CD4-positive, alpha-beta memory T cell (primary cell): ENCODE measurements around the gene ZBTB48. TPM values are rescaled to one million over a fixed set of nuclear protein-coding genes. Genes with fewer than 3 reads are reported as not detected.

ENCODE experiments used
- CTCF ChIA-PET: fragments of 350-600 bp; sonication (Branson Sonifier 250); formaldehyde crosslinking; loops from one replicate; lab custom pipeline; 2021; ENCODE audit warnings: inconsistent platforms; ENCODE audit not compliant: partially characterized antibody; lab: Charles Lee
- POLR2A ChIA-PET: fragments of 350-600 bp; sonication (Branson Sonifier 250); formaldehyde crosslinking; loops from one replicate; lab custom pipeline; 2021; ENCODE audit not compliant: partially characterized antibody; lab: Charles Lee
- DNase-seq, 5 donors: peaks; one replicate each; pipeline versions ENCODE4 v3.0.0 to v3.0.0-alpha.2; 2020 to 2022; ENCODE audit warnings: mixed read lengths in 1 of 5
- H3K27ac ChIP-seq: one replicate; pipeline ENCODE4 v1.7.0; 2013; ENCODE audit warnings: low read depth, low read length
- H3K27me3 ChIP-seq: 2 replicates; pipeline ENCODE4 v1.7.0; 2013; ENCODE audit warnings: mild to moderate bottlenecking, low read length, moderate library complexity; ENCODE audit not compliant: insufficient read depth
- H3K36me3 ChIP-seq: 2 replicates; pipeline ENCODE4 v1.7.0; 2013; ENCODE audit warnings: mild to moderate bottlenecking, low read length, moderate library complexity; ENCODE audit not compliant: insufficient read depth
- H3K4me1 ChIP-seq: 2 replicates; pipeline ENCODE4 v1.7.0; 2013; ENCODE audit warnings: mild to moderate bottlenecking, low read length, moderate library complexity; ENCODE audit not compliant: insufficient read depth
- H3K4me3 ChIP-seq, 2 donors: one replicate each; pipeline ENCODE4 v1.7.0; 2013; ENCODE audit warnings: low read length in 2 of 2, mild to moderate bottlenecking in 1 of 2
- H3K9me3 ChIP-seq, 2 donors: one replicate each; pipeline ENCODE4 v1.7.0; 2013; ENCODE audit warnings: low read length in 2 of 2, control low read depth in 1 of 2; ENCODE audit not compliant: control insufficient read depth in 1 of 2
- H3K27ac Mint-ChIP-seq, 7 donors: one replicate each; pipeline ENCODE4 v1.8.0; 2020 to 2021; ENCODE audit warnings: mixed read lengths in 7 of 7, mild to moderate bottlenecking in 6 of 7, inconsistent platforms in 3 of 7, moderate library complexity in 3 of 7
- H3K27me3 Mint-ChIP-seq, 2 donors: one replicate each; pipeline ENCODE4 v1.8.0; 2020 to 2021; ENCODE audit warnings: mixed read lengths in 2 of 2
- H3K36me3 Mint-ChIP-seq, 2 donors: one replicate each; pipeline ENCODE4 v1.8.0; 2020 to 2021; ENCODE audit warnings: mixed read lengths in 2 of 2, inconsistent platforms in 1 of 2, mild to moderate bottlenecking in 1 of 2
- H3K4me1 Mint-ChIP-seq, 4 donors: one replicate each; pipeline ENCODE4 v1.8.0; 2020 to 2021; ENCODE audit warnings: mixed read lengths in 4 of 4, mild to moderate bottlenecking in 1 of 4
- H3K4me3 Mint-ChIP-seq, 8 donors: one replicate each; pipeline ENCODE4 v1.8.0; 2020 to 2021; ENCODE audit warnings: mixed read lengths in 8 of 8, mild to moderate bottlenecking in 7 of 8, moderate library complexity in 6 of 8, inconsistent platforms in 3 of 8
- H3K9me3 Mint-ChIP-seq, 8 donors: one replicate each; pipeline ENCODE4 v1.8.0; 2020 to 2021; ENCODE audit warnings: mixed read lengths in 8 of 8, mild to moderate bottlenecking in 5 of 8, inconsistent platforms in 3 of 8, moderate library complexity in 1 of 8
- intact Hi-C: fragments of 100-400 bp; cut with micrococcal nuclease; formaldehyde crosslinking; loops from one replicate; pipeline ENCODE4 v1.15.1; 2023
- polyA plus RNA-seq, 2 donors: library from polyadenylated mRNA; unstranded; fragments of 300-500 nt; fragmentation: Illumina TruSeq; gene quantifications; one replicate each; pipeline ENCODE4 v1.2.3, GENCODE V29; 2021
- total RNA-seq, 2 experiments: library from RNA; stranded (reverse); gene quantifications; one replicate each; pipeline ENCODE4 v1.2.3, GENCODE V29; 2021

Gene ZBTB48
- total and polyA plus RNA-seq, 4 experiments from 2014 or later = 18.4 to 70.7 (median 43.2) TPM

DNA sequence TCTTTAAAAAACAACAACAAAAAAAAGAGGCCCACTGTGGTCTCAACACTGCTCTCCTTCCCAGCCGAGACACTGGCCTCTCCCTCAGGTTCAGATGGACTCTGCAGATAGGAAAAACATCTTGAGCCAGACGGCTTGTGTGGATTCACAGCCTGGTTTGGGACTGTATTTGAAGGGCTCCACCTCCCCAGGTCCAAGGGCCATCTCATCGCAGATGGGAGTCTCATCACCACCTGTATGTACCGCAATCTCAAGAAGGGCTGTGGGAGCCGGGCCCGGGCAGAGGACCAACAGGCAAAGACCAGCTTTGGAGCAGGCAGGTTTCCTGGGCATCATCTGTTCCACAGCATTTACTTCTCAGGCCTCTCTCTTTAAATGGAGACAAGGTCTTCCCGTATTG is 10.3 kb downstream of the ZBTB48 start:
- H3K36me3 ChIP-seq = peaks cover 49% of the 10 kb centered on the region
- no peaks in the 10 kb centered on the region for H3K9me3 ChIP-seq
- ChIA-PET CTCF (interaction anchor here (1.2 to 1.4 kb wide), 4 partner anchors 8 to 35 kb away, joined by 3 to 4 read pairs (median 4); partner anchors contain the start of gene TAS1R1), POLR2A (interaction anchor here (1.5 to 13.0 kb wide), 2 partner anchors 10 kb away, joined by 8 to 273 read pairs; partner anchors contain the start of genes KLHL21 and ZBTB48)
- no peaks in the 10 kb centered on the region for H3K9me3 Mint-ChIP-seq
- H3K27ac Mint-ChIP-seq = peak overlapping the region in 4 of 7 donors; percentile 30 to 84 (median 64)
- intact Hi-C loops = no loop called here
- no peak overlapping the region for H3K4me3 ChIP-seq
- H3K27me3 ChIP-seq = no peaks in the 10 kb centered on the region
- DNase-seq = no peak
- peaks cover 22% of the 10 kb centered on the region for H3K4me1 ChIP-seq
- peaks cover 8 to 38% of the 10 kb centered on the region in 2 donors for H3K36me3 Mint-ChIP-seq
- peaks cover 3 to 35% (median 17%) of the 10 kb centered on the region in 4 donors for H3K4me1 Mint-ChIP-seq
- H3K27ac ChIP-seq = no peak overlapping the region
- H3K27me3 Mint-ChIP-seq = no peaks in the 10 kb centered on the region
- no peak overlapping the region for H3K4me3 Mint-ChIP-seq

- no peak for DNase-seq
- Mint-ChIP-seq H3K27me3 (no peaks in the 10 kb centered on the region), H3K9me3 (no peaks in the 10 kb centered on the region), H3K36me3 (peaks cover 18 to 50% of the 10 kb centered on the region in 2 donors), H3K4me1 (peaks cover 7 to 45% (median 23%) of the 10 kb centered on the region in 4 donors), H3K4me3 (peak overlapping the region in 2 of 8 donors; percentile 13 to 31), H3K27ac (peak overlapping the region in 5 of 7 donors; percentile 31 to 72 (median 36))
- POLR2A ChIA-PET = interaction anchor here (0.8 to 4.7 kb wide), 4 partner anchors 11 to 131 kb away, joined by 3 to 29 read pairs (median 7); partner anchors contain the start of genes KLHL21, NOL9 and ZBTB48
- Histone ChIP-seq H3K36me3 (peaks cover 61% of the 10 kb centered on the region), H3K4me1 (peaks cover 26% of the 10 kb centered on the region), H3K27ac (no peak overlapping the region), H3K9me3 (no peaks in the 10 kb centered on the region), H3K27me3 (no peaks in the 10 kb centered on the region), H3K4me3 (no peak overlapping the region)
- CTCF ChIA-PET = no interaction called here
- intact Hi-C loops = no loop called here
These were observed 11.4 kb downstream of the ZBTB48 start for GRCh38 chr1:6591222-6591621.

- intact Hi-C loops = no loop called here
- peaks cover 22 to 54% of the 10 kb centered on the region in 2 donors for H3K36me3 Mint-ChIP-seq
- peak overlapping the region in 1 of 8 donors; percentile 16 for H3K4me3 Mint-ChIP-seq
- no peaks in the 10 kb centered on the region for H3K9me3 ChIP-seq
- H3K9me3 Mint-ChIP-seq = no peaks in the 10 kb centered on the region
- H3K4me1 Mint-ChIP-seq = peaks cover 10 to 49% (median 28%) of the 10 kb centered on the region in 4 donors
- POLR2A ChIA-PET = interaction anchor here (0.8 to 4.7 kb wide), 4 partner anchors 10 to 132 kb away, joined by 3 to 29 read pairs (median 7); partner anchors contain the start of genes KLHL21, NOL9 and ZBTB48
- H3K27ac ChIP-seq = no peak overlapping the region
- H3K4me1 ChIP-seq = peaks cover 30% of the 10 kb centered on the region
- H3K27ac Mint-ChIP-seq = peak overlapping the region in 2 of 7 donors; percentile 31 to 36
- H3K4me3 ChIP-seq = no peak overlapping the region
- no peaks in the 10 kb centered on the region for H3K27me3 Mint-ChIP-seq
- H3K27me3 ChIP-seq = no peaks in the 10 kb centered on the region
- DNase-seq = no peak
- CTCF ChIA-PET = no interaction called here
- peaks cover 64% of the 10 kb centered on the region for H3K36me3 ChIP-seq
These were observed 11.8 kb downstream of the ZBTB48 start for GRCh38 chr1:6591644-6592043.

DNA sequence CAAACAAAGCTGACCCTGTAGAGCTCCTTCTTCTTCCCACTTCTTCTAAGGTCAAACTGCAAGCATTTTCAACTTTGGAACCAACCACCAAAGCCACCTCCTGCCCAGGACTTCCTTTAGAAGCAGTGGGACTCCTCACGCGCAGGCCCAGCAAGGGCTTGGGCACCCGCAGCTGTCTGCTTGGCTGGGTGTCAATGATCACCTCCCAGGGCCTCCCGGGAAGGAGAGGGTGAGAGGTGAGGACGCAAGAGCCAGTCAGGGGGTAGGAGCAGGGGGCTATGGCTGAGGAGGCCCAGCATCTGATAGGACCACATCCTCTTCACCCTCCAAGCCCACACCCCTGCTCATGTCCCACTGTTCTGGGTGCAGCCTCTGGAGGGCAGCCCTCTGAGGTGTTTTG is 12.6 kb downstream of the ZBTB48 start:
- Mint-ChIP-seq H3K27me3 (no peaks in the 10 kb centered on the region), H3K36me3 (peaks cover 27 to 59% of the 10 kb centered on the region in 2 donors), H3K4me3 (no peak overlapping the region), H3K27ac (no peak overlapping the region), H3K4me1 (peaks cover 12 to 50% (median 32%) of the 10 kb centered on the region in 4 donors), H3K9me3 (no peaks in the 10 kb centered on the region)
- intact Hi-C loops = no loop called here
- Histone ChIP-seq H3K27me3 (no peaks in the 10 kb centered on the region), H3K36me3 (peaks cover 68% of the 10 kb centered on the region), H3K4me1 (peaks cover 38% of the 10 kb centered on the region), H3K9me3 (no peaks in the 10 kb centered on the region), H3K4me3 (no peak overlapping the region), H3K27ac (no peak overlapping the region)
- POLR2A ChIA-PET = interaction anchor here (0.7 to 4.7 kb wide), 3 partner anchors 9 to 12 kb away, joined by 3 to 29 read pairs (median 10); partner anchors contain the start of genes KLHL21 and ZBTB48
- CTCF ChIA-PET = no interaction called here
- no peak for DNase-seq

GRCh38 chr1:6592865-6593593 is 13.2 kb downstream of the ZBTB48 start:
- Histone ChIP-seq H3K9me3 (no peaks in the 10 kb centered on the region), H3K27ac (no peak overlapping the region), H3K4me3 (no peak overlapping the region), H3K36me3 (peaks cover 74% of the 10 kb centered on the region), H3K4me1 (peaks cover 44% of the 10 kb centered on the region), H3K27me3 (no peaks in the 10 kb centered on the region)
- no peak overlapping the region for H3K4me3 Mint-ChIP-seq
- H3K27ac Mint-ChIP-seq = peak overlapping the region in 1 of 7 donors; percentile 41
- H3K4me1 Mint-ChIP-seq = peaks cover 10 to 52% (median 33%) of the 10 kb centered on the region in 4 donors
- POLR2A ChIA-PET = interaction anchor here (0.7 to 4.7 kb wide), 3 partner anchors 9 to 13 kb away, joined by 3 to 29 read pairs (median 10); partner anchors contain the start of genes KLHL21 and ZBTB48
- no peak for DNase-seq
- no peaks in the 10 kb centered on the region for H3K27me3 Mint-ChIP-seq
- intact Hi-C loops = no loop called here
- CTCF ChIA-PET = no interaction called here
- peaks cover 27 to 60% of the 10 kb centered on the region in 2 donors for H3K36me3 Mint-ChIP-seq
- no peaks in the 10 kb centered on the region for H3K9me3 Mint-ChIP-seq

- CTCF ChIA-PET = no interaction called here
- no peak overlapping the region for H3K4me3 Mint-ChIP-seq
- peaks cover 27 to 61% of the 10 kb centered on the region in 2 donors for H3K36me3 Mint-ChIP-seq
- Histone ChIP-seq H3K36me3 (peaks cover 77% of the 10 kb centered on the region), H3K27ac (no peak overlapping the region), H3K4me1 (peaks cover 50% of the 10 kb centered on the region), H3K4me3 (no peak overlapping the region), H3K9me3 (no peaks in the 10 kb centered on the region), H3K27me3 (no peaks in the 10 kb centered on the region)
- H3K9me3 Mint-ChIP-seq = no peaks in the 10 kb centered on the region
- peak overlapping the region in 1 of 7 donors; percentile 35 for H3K27ac Mint-ChIP-seq
- peaks cover 10 to 54% (median 34%) of the 10 kb centered on the region in 4 donors for H3K4me1 Mint-ChIP-seq
- POLR2A ChIA-PET = interaction anchor here (2.8 to 4.7 kb wide), 2 partner anchors 8 to 14 kb away, joined by 10 to 29 read pairs; partner anchors contain the start of genes KLHL21 and ZBTB48
- no peaks in the 10 kb centered on the region for H3K27me3 Mint-ChIP-seq
- intact Hi-C loops = no loop called here
- DNase-seq = no peak
These were observed 14.0 kb downstream of the ZBTB48 start for GRCh38 chr1:6593810-6594209.
